ENCODE results near the gene OXCT1. TPM values are rescaled to one million over a fixed set of nuclear protein-coding genes. Genes with fewer than 3 reads are reported as not detected.

The OXCT1 gene
- total and polyA plus RNA-seq, 2 experiments from 2014 or later = 12.4 to 16.9 TPM

DNA sequence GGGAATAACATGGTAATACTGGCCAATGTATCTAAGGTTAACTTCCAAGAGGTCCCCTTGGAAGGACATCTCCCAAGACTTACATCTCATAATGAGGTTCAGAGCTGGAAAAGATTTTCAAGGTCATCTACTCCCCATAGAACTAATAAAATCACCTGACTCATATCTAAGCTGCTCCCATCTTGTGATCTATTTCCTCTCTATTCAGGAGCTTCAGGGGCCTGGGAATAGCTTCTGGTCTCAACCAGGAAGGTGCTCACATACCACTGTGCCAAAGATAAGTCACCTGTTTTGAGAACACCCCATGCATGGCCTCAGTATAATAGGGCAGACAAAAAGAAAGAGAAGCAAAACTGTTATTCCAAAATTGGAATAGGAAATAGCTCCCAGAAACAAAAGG, 74.2 kb downstream of the OXCT1 start:
- H3K27me3 ChIP-seq = no peaks in the 10 kb centered on the region
- H3K9me2 ChIP-seq (replicated peaks; ENCODE audit: insufficient read depth) = no peaks in the 10 kb centered on the region
- H2AFZ ChIP-seq = no peak overlapping the region
- DNase-seq (ENCODE audit: low spot score) = no peak
- TF ChIP-seq, protein P1, sequence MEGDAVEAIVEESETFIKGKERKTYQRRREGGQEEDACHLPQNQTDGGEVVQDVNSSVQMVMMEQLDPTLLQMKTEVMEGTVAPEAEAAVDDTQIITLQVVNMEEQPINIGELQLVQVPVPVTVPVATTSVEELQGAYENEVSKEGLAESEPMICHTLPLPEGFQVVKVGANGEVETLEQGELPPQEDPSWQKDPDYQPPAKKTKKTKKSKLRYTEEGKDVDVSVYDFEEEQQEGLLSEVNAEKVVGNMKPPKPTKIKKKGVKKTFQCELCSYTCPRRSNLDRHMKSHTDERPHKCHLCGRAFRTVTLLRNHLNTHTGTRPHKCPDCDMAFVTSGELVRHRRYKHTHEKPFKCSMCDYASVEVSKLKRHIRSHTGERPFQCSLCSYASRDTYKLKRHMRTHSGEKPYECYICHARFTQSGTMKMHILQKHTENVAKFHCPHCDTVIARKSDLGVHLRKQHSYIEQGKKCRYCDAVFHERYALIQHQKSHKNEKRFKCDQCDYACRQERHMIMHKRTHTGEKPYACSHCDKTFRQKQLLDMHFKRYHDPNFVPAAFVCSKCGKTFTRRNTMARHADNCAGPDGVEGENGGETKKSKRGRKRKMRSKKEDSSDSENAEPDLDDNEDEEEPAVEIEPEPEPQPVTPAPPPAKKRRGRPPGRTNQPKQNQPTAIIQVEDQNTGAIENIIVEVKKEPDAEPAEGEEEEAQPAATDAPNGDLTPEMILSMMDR (IDR thresholded peaks at IDR 0.05; ENCODE audit: poor library complexity) = no peak
- no peak for TF ChIP-seq EZH2phosphoT487 (IDR thresholded peaks at IDR 0.05; ENCODE audit: low read depth, severe bottlenecking, unreplicated experiment)
- TF ChIP-seq EZH2 (IDR thresholded peaks at IDR 0.05; ENCODE audit: borderline replicate concordance) = no peak
- H3K4me1 ChIP-seq (ENCODE audit: insufficient read depth) = peaks cover 31% of the 10 kb centered on the region
- no peaks in the 10 kb centered on the region for H4K20me1 ChIP-seq (ENCODE audit: insufficient read depth, poor library complexity, severe bottlenecking)
- H3K27ac ChIP-seq = no peak overlapping the region
- no peak overlapping the region for H3K4me3 ChIP-seq
- no peaks in the 10 kb centered on the region for H3K9me3 ChIP-seq (ENCODE audit: low read depth)
- no peaks in the 10 kb centered on the region for H3K36me3 ChIP-seq (replicated peaks; ENCODE audit: insufficient read depth, low read depth)
- H3K79me2 ChIP-seq = no peaks in the 10 kb centered on the region
- H3K4me2 ChIP-seq = no peak overlapping the region

DNA sequence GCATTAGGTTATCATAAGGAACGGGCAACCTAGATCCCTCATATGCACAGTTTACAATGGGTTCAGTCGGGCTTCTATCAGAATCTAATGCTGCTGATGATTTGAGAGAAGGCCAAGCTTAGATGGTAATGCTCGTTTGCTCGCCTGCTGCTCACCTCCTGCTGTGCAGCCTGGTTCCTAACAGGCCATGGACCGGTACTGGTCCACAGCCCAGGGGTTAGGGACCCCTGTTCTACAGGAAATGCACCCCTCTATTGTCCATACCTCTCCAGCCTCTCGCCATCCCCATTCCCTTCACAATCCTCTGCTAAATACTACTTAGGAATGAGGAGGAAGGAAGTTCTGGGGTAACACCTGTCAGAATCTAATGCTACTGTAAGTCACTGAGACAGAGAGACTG, 75.1 kb downstream of the OXCT1 start:
- H3K36me3 ChIP-seq (replicated peaks; ENCODE audit: insufficient read depth, low read depth) = no peaks in the 10 kb centered on the region
- DNase-seq (ENCODE audit: low spot score) = no peak
- peaks cover 31% of the 10 kb centered on the region for H3K4me1 ChIP-seq (ENCODE audit: insufficient read depth)
- WGBS (ENCODE audit: low lambda C conversion rate, missing lambda C conversion rate) = 66% methylated on average over 6 of the region's 6 CpGs
- TF ChIP-seq EZH2phosphoT487 (IDR thresholded peaks at IDR 0.05; ENCODE audit: low read depth, severe bottlenecking, unreplicated experiment) = no peak
- TF ChIP-seq, protein P1 (IDR thresholded peaks at IDR 0.05; ENCODE audit: poor library complexity) = no peak
- TF ChIP-seq EZH2 (IDR thresholded peaks at IDR 0.05; ENCODE audit: borderline replicate concordance) = no peak
- no peaks in the 10 kb centered on the region for H3K9me3 ChIP-seq (ENCODE audit: low read depth)
- H3K9me2 ChIP-seq (replicated peaks; ENCODE audit: insufficient read depth) = no peaks in the 10 kb centered on the region
- H3K27me3 ChIP-seq = no peaks in the 10 kb centered on the region
- H4K20me1 ChIP-seq (ENCODE audit: insufficient read depth, poor library complexity, severe bottlenecking) = no peaks in the 10 kb centered on the region
- H2AFZ ChIP-seq = peak overlapping the region; percentile 4
- peak overlapping the region; percentile 20 for H3K4me2 ChIP-seq
- H3K27ac ChIP-seq = peak overlapping the region; percentile 66
- no peak overlapping the region for H3K4me3 ChIP-seq
- no peaks in the 10 kb centered on the region for H3K79me2 ChIP-seq

DNA sequence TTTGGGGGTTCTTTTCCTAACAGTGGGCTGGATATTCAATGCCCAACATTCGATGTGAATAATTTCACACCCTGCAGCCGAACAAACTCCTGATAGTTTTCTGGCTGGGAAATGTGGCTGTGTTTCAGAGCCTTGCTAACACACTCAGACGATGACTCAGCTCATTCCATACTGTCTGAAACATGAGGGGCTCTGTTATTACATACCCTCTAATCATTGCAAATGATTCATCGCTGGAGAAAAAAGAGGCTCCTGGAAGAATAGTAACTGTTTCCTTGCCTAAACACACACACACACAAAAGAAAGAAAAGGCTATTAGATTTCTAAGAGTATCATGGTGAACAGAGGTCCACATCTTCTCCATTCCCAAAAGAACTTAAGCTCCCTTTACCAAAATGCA, 75.8 kb downstream of the OXCT1 start:
- Histone ChIP-seq H3K27me3 (no peaks in the 10 kb centered on the region), H3K27ac (peak overlapping the region; percentile 66), H3K4me2 (peak overlapping the region; percentile 20), H3K9me2 (replicated peaks; ENCODE audit: insufficient read depth) (no peaks in the 10 kb centered on the region), H4K20me1 (ENCODE audit: insufficient read depth, poor library complexity, severe bottlenecking) (no peaks in the 10 kb centered on the region), H3K36me3 (replicated peaks; ENCODE audit: insufficient read depth, low read depth) (no peaks in the 10 kb centered on the region), H3K4me1 (ENCODE audit: insufficient read depth) (peaks cover 33% of the 10 kb centered on the region), H3K9me3 (ENCODE audit: low read depth) (no peaks in the 10 kb centered on the region), H2AFZ (peak overlapping the region; percentile 4), H3K4me3 (no peak overlapping the region), H3K79me2 (no peaks in the 10 kb centered on the region)
- TF ChIP-seq EZH2phosphoT487 (IDR thresholded peaks at IDR 0.05; ENCODE audit: low read depth, severe bottlenecking, unreplicated experiment) = no peak
- TF ChIP-seq EZH2 (IDR thresholded peaks at IDR 0.05; ENCODE audit: borderline replicate concordance) = no peak
- TF ChIP-seq, protein P1 (IDR thresholded peaks at IDR 0.05; ENCODE audit: poor library complexity) = no peak
- WGBS (ENCODE audit: low lambda C conversion rate, missing lambda C conversion rate) = 26% methylated on average over 4 of the region's 4 CpGs
- peak; percentile 68 for DNase-seq (ENCODE audit: low spot score)
